K562 (cell line): ENCODE data around the gene IPCEF1. TPM values are rescaled to one million over a fixed set of nuclear protein-coding genes. Genes with fewer than 3 reads are reported as not detected.

ENCODE experiments used
- ATAC-seq: fragments of 200-7000 bp; cut with Tn5 transposase; 3 replicates; pipeline ENCODE4 v1.9.1; 2020; ENCODE audit warnings: moderate library complexity
- BruUV-seq: library from RNA; stranded (reverse); fragments of 400-500 nt; replicated peaks from 2 replicates; lab custom pipeline; 2021; lab: Mats Ljungman, UMichigan
- CTCF ChIA-PET: fragments of 300-600 bp; formaldehyde crosslinking; extraction: SDS; loops from one replicate; lab custom pipeline; 2021; ENCODE audit warnings: low intra/inter-chr PET ratio; lab: Yijun Ruan, JAX
- POLR2A ChIA-PET: fragments of 300-600, 350-650 bp; sonication (Branson Sonifier 250); formaldehyde crosslinking; extraction: SDS; loops from one replicate; lab custom pipeline; 2021; ENCODE audit warnings: antibody characterized with exemption, inconsistent platforms; lab: Yijun Ruan, JAX
- DNase-seq, 4 experiments: peaks; one replicate each; pipeline versions ENCODE4 v3.0.0 to v3.0.0-alpha.2; 2011 to 2018; ENCODE audit warnings: low spot score in 3 of 4, mixed read lengths in 3 of 4; ENCODE audit errors: extremely low read depth in 1 of 4
- FAIRE-seq: peaks from 2 replicates; lab custom pipeline; 2011; peaks lifted over from hg19 to GRCh38; lab: Jason Lieb, UNC
- H2AFZ ChIP-seq: 2 replicates; pipeline ENCODE4 v1.6.0; 2011; ENCODE audit warnings: low read depth, low read length, control low read depth, inconsistent platforms
- H3K27ac ChIP-seq: fragments of 200-600 bp; 3 replicates; pipeline ENCODE4 v1.8.0; 2011; ENCODE audit warnings: low read depth, mild to moderate bottlenecking, control low read depth, inconsistent platforms, low read length, moderate library complexity, mixed read lengths; ENCODE audit errors: extremely low read depth
- H3K27me3 ChIP-seq, 2 experiments: fragments of 300-600 bp in 1 of 2; 2 replicates in 1 of 2; 3 replicates in 1 of 2; pipeline versions ENCODE4 v1.6.0 to v1.8.0; 2011; ENCODE audit warnings: inconsistent platforms in 2 of 2, low read length in 2 of 2, mild to moderate bottlenecking in 1 of 2, mixed read lengths in 1 of 2, moderate library complexity in 1 of 2; ENCODE audit not compliant: control insufficient read depth in 2 of 2, insufficient read depth in 2 of 2
- H3K36me3 ChIP-seq: fragments of 300-600 bp; 3 replicates; pipeline ENCODE4 v1.8.0; 2011; ENCODE audit warnings: mild to moderate bottlenecking, low read length, inconsistent platforms; ENCODE audit not compliant: control insufficient read depth, insufficient read depth
- H3K4me1 ChIP-seq, 2 experiments: fragments of 200-600 bp in 1 of 2; replicated peaks in 1 of 2; 2 replicates in 1 of 2; 3 replicates in 1 of 2; pipeline versions ENCODE4 v1.5.1 to v1.8.0; 2011; ENCODE audit warnings: inconsistent platforms in 2 of 2, low read length in 2 of 2, mild to moderate bottlenecking in 1 of 2, mixed read lengths in 1 of 2, moderate library complexity in 1 of 2; ENCODE audit not compliant: control insufficient read depth in 2 of 2, insufficient read depth in 2 of 2
- H3K4me2 ChIP-seq: 2 replicates; pipeline ENCODE4 v1.6.1; 2011; ENCODE audit warnings: low read length, control low read depth, inconsistent platforms, mixed read lengths; ENCODE audit not compliant: insufficient read depth
- H3K4me3 ChIP-seq: fragments of 200-600 bp; sonication (generic), shearing (Covaris generic); 2 replicates; pipeline ENCODE4 v1.5.1; 2016; ENCODE audit warnings: control low read depth, inconsistent platforms
- H3K79me2 ChIP-seq: fragments of 200-600 bp; 3 replicates; pipeline ENCODE4 v1.8.0; 2011; ENCODE audit warnings: low read length, inconsistent platforms; ENCODE audit not compliant: control insufficient read depth, insufficient read depth
- H3K9ac ChIP-seq, 2 experiments: 2 replicates each; pipeline versions ENCODE4 v1.6.0 to v1.6.1; 2011; ENCODE audit warnings: low read depth in 2 of 2, low read length in 2 of 2, control low read depth in 1 of 2, inconsistent platforms in 1 of 2, mild to moderate bottlenecking in 1 of 2, mixed read lengths in 1 of 2; ENCODE audit not compliant: insufficient read depth in 1 of 2
- H3K9me1 ChIP-seq: one replicate; pipeline ENCODE4 v1.6.0; 2011; ENCODE audit warnings: inconsistent platforms, mild to moderate bottlenecking, low read length, moderate library complexity; ENCODE audit not compliant: control insufficient read depth, insufficient read depth
- H3K9me3 ChIP-seq: replicated peaks from 2 replicates; pipeline ENCODE4 v1.5.1; 2011; ENCODE audit warnings: low read depth, low read length, inconsistent platforms; ENCODE audit not compliant: control insufficient read depth, insufficient read depth
- H4K20me1 ChIP-seq: replicated peaks from 2 replicates; pipeline ENCODE4 v1.6.1; 2011; ENCODE audit warnings: low read length, inconsistent platforms, mixed read lengths; ENCODE audit not compliant: control insufficient read depth, insufficient read depth
- CREBBP ChIP-seq: IDR thresholded peaks from one replicate; pipeline ENCODE4 v1.6.1; 2012; ENCODE audit warnings: low read depth, mild to moderate bottlenecking, control low read depth, inconsistent platforms, low read length
- FOXP1 ChIP-seq: sonication (generic); formaldehyde crosslinking; IDR thresholded peaks from 2 replicates; pipeline ENCODE4 v1.8.0; 2022; ENCODE audit warnings: mild to moderate bottlenecking, missing genetic modification reagents
- GATAD2A ChIP-seq: fragments of 450-650 bp; IDR thresholded peaks from 2 replicates; pipeline ENCODE4 v1.6.1; 2017
- MYNN ChIP-seq, 2 experiments: sonication (generic); formaldehyde crosslinking in 1 of 2; IDR thresholded peaks; 2 replicates each; pipeline versions ENCODE4 v1.5.0 to v1.6.1; 2016 to 2020; ENCODE audit warnings: antibody characterized with exemption in 1 of 2, missing genetic modification reagents in 1 of 2
- SIRT6 ChIP-seq: IDR thresholded peaks from one replicate; pipeline ENCODE4 v1.6.1; 2012; ENCODE audit warnings: low read depth, mild to moderate bottlenecking, control low read depth, inconsistent platforms, low read length, moderate library complexity
- ZFP91 ChIP-seq: sonication (generic); formaldehyde crosslinking; IDR thresholded peaks from 2 replicates; pipeline ENCODE4 v1.8.0; 2022; ENCODE audit warnings: mild to moderate bottlenecking, missing genetic modification reagents
- ZNF431 ChIP-seq: sonication (generic); formaldehyde crosslinking; IDR thresholded peaks from 2 replicates; pipeline ENCODE4 v1.8.0; 2022; ENCODE audit warnings: mild to moderate bottlenecking, missing genetic modification reagents
- WGBS: fragments of 100-300 bp; shearing (Covaris generic); methylation state at CpG from one replicate; pipeline ENCODE4 v1.1.6; 2016; ENCODE audit warnings: low coverage, mixed read lengths; ENCODE audit not compliant: insufficient coverage; ENCODE audit errors: missing lambda C conversion rate; 5-methylcytosine and 5-hydroxymethylcytosine counted together
- in situ Hi-C: fragments of 300-500 bp; cut with MboI; formaldehyde crosslinking; loops from 4 replicates; pipeline ENCODE4 v1.15.0; 2018; ENCODE audit warnings: inconsistent platforms, mixed read lengths
- intact Hi-C: fragments of 100-400 bp; cut with micrococcal nuclease; formaldehyde crosslinking; loops from 2 replicates; pipeline ENCODE4 v1.14.2; 2022
- polyA plus RNA-seq, 8 experiments: library from polyadenylated mRNA; depleted of rRNA in 4 of 8; stranded (reverse) in 5 of 8; unstranded in 3 of 8; fragments of >200 nt; fragmentation: Nextera tagmentation in 2 of 8; fragmentation: Illumina TruSeq in 1 of 8; extraction: Ambion mirVana in 2 of 8; extraction: Trizol in 1 of 8; gene quantifications; 2 replicates each; pipeline versions ENCODE4 v1.2.1 to v1.2.3, GENCODE V29; 2011 to 2014; ENCODE audit warnings: inconsistent platforms in 1 of 8, missing spikeins in 1 of 8
- total RNA-seq, 7 experiments: library from RNA; depleted of rRNA in 6 of 7; stranded (reverse); fragments of >200 nt in 6 of 7; fragmentation: Illumina TruSeq in 2 of 7; extraction: Trizol in 2 of 7; gene quantifications; 2 replicates each; pipeline versions ENCODE4 v1.2.1 to v1.2.3, GENCODE V29; 2011 to 2021; ENCODE audit warnings: low replicate concordance in 1 of 7

IPCEF1 gene
- total and polyA plus RNA-seq, 9 of the 15 experiments (the other 6 are each of a cell fraction or from before 2014, with no cell fraction given): 0.14 to 0.18 TPM; not detected in 7

- no peaks in the 10 kb centered on the region for H3K79me2 ChIP-seq
- no peak for ATAC-seq
- peak; percentile 19 for FAIRE-seq
- WGBS: 2% methylated on average over 2 of the region's 2 CpGs
- no peaks in the 10 kb centered on the region for H4K20me1 ChIP-seq
- TF ChIP-seq ZFP91 (CRISPR knock-in tag) (no peak), GATAD2A (no peak), CREBBP (no peak), FOXP1 (no peak), SIRT6 (no peak), MYNN (IDR thresholded peaks at IDR 0.05) (no peak), MYNN (CRISPR knock-in tag; IDR thresholded peaks at IDR 0.05) (no peak), ZNF431 (CRISPR knock-in tag) (no peak)
- TF ChIP-seq, all 486 proteins: peak for 0
- Histone ChIP-seq H3K4me3 (no peak overlapping the region), H3K4me2 (no peak overlapping the region), H3K9me1 (no peaks in the 10 kb centered on the region), H3K9ac (no peak overlapping the region), H3K4me1 (no peaks in the 10 kb centered on the region), H3K27ac (no peak overlapping the region), H2AFZ (no peak overlapping the region), H3K9me3 (no peaks in the 10 kb centered on the region), H3K36me3 (no peaks in the 10 kb centered on the region), H3K27me3 (no peaks in the 10 kb centered on the region; a peak in 1 of 5 replicates)
- ChIA-PET CTCF (no interaction called here), POLR2A (no interaction called here)
- DNase-seq: no peak
- in situ Hi-C loops (no loop called here), intact Hi-C loops (no loop called here)
- BruUV-seq: no TSS peak
These were observed 47.6 kb downstream of the IPCEF1 start for GRCh38 chr6:154308986-154309385.
